ENCODE results near the gene IL34. TPM values are rescaled to one million over a fixed set of nuclear protein-coding genes. Genes with fewer than 3 reads are reported as not detected.

IL34 gene
- total RNA-seq, 1 experiment from 2014 or later, result not detected

DNA sequence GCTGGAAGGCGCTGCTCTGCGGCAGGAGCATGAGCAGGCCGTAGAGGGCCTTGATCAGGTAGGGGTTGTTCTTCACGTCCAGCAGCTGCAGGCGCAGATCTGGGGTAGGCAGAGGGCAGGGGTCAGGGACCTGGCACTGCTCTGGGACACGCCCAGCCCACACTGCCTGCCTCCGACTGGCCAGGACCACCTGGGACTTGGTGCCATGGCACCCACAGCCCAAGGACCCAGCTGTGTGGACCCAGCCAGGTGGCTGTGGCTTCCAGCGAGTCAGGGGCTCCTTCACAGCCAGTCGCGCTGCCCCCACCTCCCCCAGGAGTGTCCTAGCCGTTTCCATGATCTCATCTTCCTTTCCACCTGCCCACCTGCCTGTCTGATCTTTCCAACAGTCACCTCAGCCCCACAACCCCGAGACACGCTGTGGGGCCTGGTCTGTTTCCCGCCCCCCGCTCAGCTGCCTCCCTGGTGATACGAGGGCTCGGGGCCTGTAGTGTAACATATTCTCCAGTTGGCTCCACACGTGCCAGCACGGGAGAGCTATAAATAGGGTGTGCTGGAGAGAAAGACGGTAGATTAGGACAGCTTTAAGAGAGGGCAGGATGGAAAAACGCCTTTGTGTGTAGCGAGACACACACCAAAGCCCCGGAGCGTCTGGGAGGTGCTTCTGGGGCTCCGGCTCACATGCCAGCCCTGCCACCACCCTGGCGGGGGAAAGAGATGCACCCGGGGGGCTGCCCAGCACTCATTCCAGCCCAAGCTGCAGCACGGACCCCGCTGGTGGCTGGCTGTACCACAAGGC, 46.7 kb downstream of the IL34 start:
- H3K36me3 ChIP-seq (ENCODE audit: control insufficient read depth in 1 of 2, insufficient read depth in 2 of 2, low read length in 2 of 2), result no peaks in the 10 kb centered on the region
- no peak overlapping the region for H3K4me3 ChIP-seq (replicated peaks in 1 of 2; ENCODE audit: low read depth in 1 of 2, low read length in 2 of 2)
- peak overlapping the region; percentile 69 for H3K4me2 ChIP-seq (ENCODE audit: low read length)
- POLR2A ChIA-PET, result no interaction called here
- H3K9me2 ChIP-seq (ENCODE audit: insufficient read depth), result no peaks in the 10 kb centered on the region
- H2AFZ ChIP-seq (ENCODE audit: low read depth, low read length, poor library complexity, severe bottlenecking), result no peak overlapping the region
- H3K79me2 ChIP-seq (ENCODE audit: insufficient read depth, low read length), result no peaks in the 10 kb centered on the region
- no peaks in the 10 kb centered on the region for H3K27me3 ChIP-seq (ENCODE audit: insufficient read depth, low read length)
- RAD21 ChIA-PET (ENCODE audit: low non-redundant PET in 1 of 2, low total read pairs in 2 of 2, uncharacterized antibody in 2 of 2, unreplicated experiment in 2 of 2), result no interaction called here
- ATAC-seq, result no peak
- no peak overlapping the region; the same call in 1 of the 2 replicates for H3K27ac ChIP-seq (ENCODE audit: low read depth, low read length)
- TF ChIP-seq, protein P1, sequence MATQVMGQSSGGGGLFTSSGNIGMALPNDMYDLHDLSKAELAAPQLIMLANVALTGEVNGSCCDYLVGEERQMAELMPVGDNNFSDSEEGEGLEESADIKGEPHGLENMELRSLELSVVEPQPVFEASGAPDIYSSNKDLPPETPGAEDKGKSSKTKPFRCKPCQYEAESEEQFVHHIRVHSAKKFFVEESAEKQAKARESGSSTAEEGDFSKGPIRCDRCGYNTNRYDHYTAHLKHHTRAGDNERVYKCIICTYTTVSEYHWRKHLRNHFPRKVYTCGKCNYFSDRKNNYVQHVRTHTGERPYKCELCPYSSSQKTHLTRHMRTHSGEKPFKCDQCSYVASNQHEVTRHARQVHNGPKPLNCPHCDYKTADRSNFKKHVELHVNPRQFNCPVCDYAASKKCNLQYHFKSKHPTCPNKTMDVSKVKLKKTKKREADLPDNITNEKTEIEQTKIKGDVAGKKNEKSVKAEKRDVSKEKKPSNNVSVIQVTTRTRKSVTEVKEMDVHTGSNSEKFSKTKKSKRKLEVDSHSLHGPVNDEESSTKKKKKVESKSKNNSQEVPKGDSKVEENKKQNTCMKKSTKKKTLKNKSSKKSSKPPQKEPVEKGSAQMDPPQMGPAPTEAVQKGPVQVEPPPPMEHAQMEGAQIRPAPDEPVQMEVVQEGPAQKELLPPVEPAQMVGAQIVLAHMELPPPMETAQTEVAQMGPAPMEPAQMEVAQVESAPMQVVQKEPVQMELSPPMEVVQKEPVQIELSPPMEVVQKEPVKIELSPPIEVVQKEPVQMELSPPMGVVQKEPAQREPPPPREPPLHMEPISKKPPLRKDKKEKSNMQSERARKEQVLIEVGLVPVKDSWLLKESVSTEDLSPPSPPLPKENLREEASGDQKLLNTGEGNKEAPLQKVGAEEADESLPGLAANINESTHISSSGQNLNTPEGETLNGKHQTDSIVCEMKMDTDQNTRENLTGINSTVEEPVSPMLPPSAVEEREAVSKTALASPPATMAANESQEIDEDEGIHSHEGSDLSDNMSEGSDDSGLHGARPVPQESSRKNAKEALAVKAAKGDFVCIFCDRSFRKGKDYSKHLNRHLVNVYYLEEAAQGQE (IDR thresholded peaks at IDR 0.05; ENCODE audit: low read depth), result no peak
- no peak for TF ChIP-seq MAX (IDR thresholded peaks at IDR 0.05)
- no peak for TF ChIP-seq EZH2 (IDR thresholded peaks at IDR 0.05)
- TF ChIP-seq CBX3 (IDR thresholded peaks at IDR 0.05; ENCODE audit: low read depth), result no peak
- TF ChIP-seq POLR2AphosphoS5 (IDR thresholded peaks at IDR 0.05; ENCODE audit: low read depth, low read length), result no peak
- TF ChIP-seq RAD21 (IDR thresholded peaks at IDR 0.05; ENCODE audit: low read depth), result no peak
- TF ChIP-seq POLR2A (IDR thresholded peaks at IDR 0.05; ENCODE audit: borderline replicate concordance, extremely low read depth, insufficient read depth, insufficient read length), result no peak
- TF ChIP-seq EGR1 (IDR thresholded peaks at IDR 0.05; ENCODE audit: low read depth), result no peak
- no peak for TF ChIP-seq FOSL1 (IDR thresholded peaks at IDR 0.05; ENCODE audit: low read depth)
- TF ChIP-seq, protein P2, sequence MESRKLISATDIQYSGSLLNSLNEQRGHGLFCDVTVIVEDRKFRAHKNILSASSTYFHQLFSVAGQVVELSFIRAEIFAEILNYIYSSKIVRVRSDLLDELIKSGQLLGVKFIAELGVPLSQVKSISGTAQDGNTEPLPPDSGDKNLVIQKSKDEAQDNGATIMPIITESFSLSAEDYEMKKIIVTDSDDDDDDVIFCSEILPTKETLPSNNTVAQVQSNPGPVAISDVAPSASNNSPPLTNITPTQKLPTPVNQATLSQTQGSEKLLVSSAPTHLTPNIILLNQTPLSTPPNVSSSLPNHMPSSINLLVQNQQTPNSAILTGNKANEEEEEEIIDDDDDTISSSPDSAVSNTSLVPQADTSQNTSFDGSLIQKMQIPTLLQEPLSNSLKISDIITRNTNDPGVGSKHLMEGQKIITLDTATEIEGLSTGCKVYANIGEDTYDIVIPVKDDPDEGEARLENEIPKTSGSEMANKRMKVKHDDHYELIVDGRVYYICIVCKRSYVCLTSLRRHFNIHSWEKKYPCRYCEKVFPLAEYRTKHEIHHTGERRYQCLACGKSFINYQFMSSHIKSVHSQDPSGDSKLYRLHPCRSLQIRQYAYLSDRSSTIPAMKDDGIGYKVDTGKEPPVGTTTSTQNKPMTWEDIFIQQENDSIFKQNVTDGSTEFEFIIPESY (IDR thresholded peaks at IDR 0.05; ENCODE audit: extremely low read depth, insufficient replicate concordance, low read length), result no peak
- TF ChIP-seq EZH2phosphoT487 (IDR thresholded peaks at IDR 0.05; ENCODE audit: borderline replicate concordance), result no peak
- TF ChIP-seq TCF7L2 (IDR thresholded peaks at IDR 0.05; ENCODE audit: borderline replicate concordance, extremely low read depth, insufficient read depth, insufficient read length), result no peak
- no peak for TF ChIP-seq ELF1 (IDR thresholded peaks at IDR 0.05; ENCODE audit: borderline replicate concordance, low read depth)
- TF ChIP-seq SP1 (IDR thresholded peaks at IDR 0.05; ENCODE audit: low read depth), result no peak
- TF ChIP-seq SRF (IDR thresholded peaks at IDR 0.05; ENCODE audit: low read depth), result no peak
- no peak for TF ChIP-seq ZFX (IDR thresholded peaks at IDR 0.05)
- no peak for TF ChIP-seq JUND (IDR thresholded peaks at IDR 0.05)
- BruUV-seq (replicated peaks), result no TSS peak
- intact Hi-C loops (cut with micrococcal nuclease), result no loop called here
- no peak overlapping the region for H3K9ac ChIP-seq (ENCODE audit: low read length)
- H4K20me1 ChIP-seq (ENCODE audit: insufficient read depth), result no peaks in the 10 kb centered on the region
- no peak for DNase-seq (ENCODE audit: low read depth, low spot score)
- CTCF ChIA-PET, result no interaction called here
- peaks cover 40 to 86% of the 10 kb centered on the region in 2 experiments for H3K4me1 ChIP-seq (ENCODE audit: control insufficient read depth in 1 of 2, insufficient read depth in 2 of 2, low read length in 2 of 2)
- H3K9me3 ChIP-seq (ENCODE audit: control insufficient read depth in 1 of 2, insufficient read depth in 1 of 2, low read depth in 1 of 2, low read length in 2 of 2), result no peaks in the 10 kb centered on the region

All from HCT116 (cell line).